Measurements from ENCODE around the gene DNAH17. TPM values are rescaled to one million over a fixed set of nuclear protein-coding genes. Genes with fewer than 3 reads are reported as not detected.

DNAH17 gene
- total and polyA plus RNA-seq, 2 of the 8 experiments (the other 6 are each of a cell fraction or from before 2014, with no cell fraction given) = 0.14 to 0.67 TPM

DNA sequence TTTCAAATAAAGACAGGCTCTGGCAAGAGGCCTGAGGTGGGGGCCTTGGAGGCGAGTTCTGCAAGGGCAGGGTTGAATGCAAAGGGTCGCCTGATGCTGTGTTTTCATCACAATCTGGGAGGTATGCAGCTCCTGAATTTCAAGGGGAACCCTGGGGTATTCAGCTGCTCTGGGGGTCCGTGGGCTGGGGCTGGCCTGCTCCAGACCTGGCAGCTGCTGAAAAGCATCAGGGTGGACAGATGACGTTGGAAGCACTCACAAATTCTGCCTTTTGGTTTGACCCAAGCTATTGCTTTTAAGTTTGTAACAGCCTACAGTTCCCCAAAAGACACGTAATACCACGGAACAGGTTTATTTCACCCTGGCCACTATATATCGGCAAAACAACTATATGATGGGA, 1.3 kb downstream of the DNAH17 start:
- Histone ChIP-seq H3K23me2 (ENCODE audit: low read depth, low read length) (0 out of 2 replicates have a peak, but pooled peaks cover 3% of the 10 kb centered on the region), H3K79me2 (ENCODE audit: control insufficient read depth in 1 of 2, insufficient read depth in 2 of 2, low read length in 2 of 2) (no peaks in the 10 kb centered on the region), H3K14ac (ENCODE audit: insufficient read length) (no peak overlapping the region), H2BK120ac (replicated peaks; ENCODE audit: low read depth, low read length) (no peak overlapping the region), H3K79me1 (ENCODE audit: low read depth, low read length) (no peaks in the 10 kb centered on the region), H3K56ac (replicated peaks; ENCODE audit: insufficient read length, low read depth, low read length) (no peak overlapping the region), H4K5ac (ENCODE audit: insufficient read length, low read depth, low read length) (no peak overlapping the region), H3K4me2 (ENCODE audit: insufficient read depth in 1 of 2, low read depth in 2 of 2, low read length in 2 of 2) (no peak overlapping the region; a peak in 1 of 4 replicates), H4K8ac (ENCODE audit: extremely low read depth, insufficient read depth, low read length) (no peak overlapping the region), H2AK5ac (ENCODE audit: low read depth, low read length) (no peak overlapping the region), H2BK5ac (ENCODE audit: low read depth, low read length) (no peak overlapping the region), H2AFZ (ENCODE audit: low read length) (no peak overlapping the region), H2BK12ac (ENCODE audit: low read depth, low read length) (no peak overlapping the region), H3K9ac (replicated peaks in 1 of 4; ENCODE audit: extremely low read depth in 1 of 4, low read depth in 3 of 4, low read length in 3 of 4) (no peak overlapping the region), H3K27ac (ENCODE audit: low read depth, low read length) (no peak overlapping the region), H4K20me1 (replicated peaks in 1 of 2; ENCODE audit: control insufficient read depth in 1 of 2, insufficient read depth in 2 of 2, low read length in 2 of 2) (no peaks in the 10 kb centered on the region), H3K23ac (ENCODE audit: insufficient read length) (no peak overlapping the region), H3K4ac (replicated peaks; ENCODE audit: insufficient read length, low read depth, low read length) (no peak overlapping the region), H3K18ac (ENCODE audit: extremely low read depth, low read length) (no peak overlapping the region), H3K4me1 (replicated peaks in 1 of 4; ENCODE audit: control insufficient read depth in 3 of 4, insufficient read depth in 4 of 4, low read length in 3 of 4) (peaks cover 0 to 6% (median 4%) of the 10 kb centered on the region in 4 experiments; a peak in 5 of 7 replicates), H2BK15ac (ENCODE audit: low read length) (no peak overlapping the region), H3K4me3 (ENCODE audit: extremely low read depth in 1 of 4, insufficient read depth in 2 of 4, low read depth in 3 of 4, low read length in 4 of 4) (no peak overlapping the region), H3K27me3 (replicated peaks in 1 of 4; ENCODE audit: control insufficient read depth in 3 of 4, extremely low read depth in 1 of 4, insufficient read depth in 3 of 4, low read length in 3 of 4) (no peaks in the 10 kb centered on the region), H3K9me3 (ENCODE audit: insufficient read depth in 2 of 2, low read depth in 1 of 2, low read length in 1 of 2) (no peaks in the 10 kb centered on the region), H3K36me3 (ENCODE audit: control insufficient read depth in 2 of 4, insufficient read depth in 4 of 4, low read length in 3 of 4) (no peaks in the 10 kb centered on the region), H4K91ac (replicated peaks; ENCODE audit: insufficient read length, low read length) (no peak overlapping the region), H2BK20ac (ENCODE audit: low read length) (no peak overlapping the region)
- FAIRE-seq (no peak), DNase-seq (ENCODE audit: low read depth in 1 of 2, low spot score in 2 of 2) (no peak)
- WGBS, 2 experiments (ENCODE audit: extremely low coverage in 1 of 2, insufficient coverage in 1 of 2, insufficient read length in 1 of 2, insufficient replicate concordance in 2 of 2, low coverage in 1 of 2, low lambda C conversion rate in 2 of 2, missing lambda C conversion rate in 1 of 2) = 64% methylated on average over 7 of the region's 7 CpGs; no CpG with 5 or more reads in 1 of the 2 experiments
- ChIA-PET CTCF (ENCODE audit: partially characterized antibody) (interaction anchor here (1.2 to 10.2 kb wide), 2 partner anchors 16 to 79 kb away, joined by 4 to 56 read pairs; no protein-coding TSS in a partner anchor), POLR2A (ENCODE audit: partially characterized antibody) (no interaction called here)
- no peak for TF ChIP-seq RBBP5 (IDR thresholded peaks at IDR 0.05; ENCODE audit: borderline replicate concordance, low read depth, low read length)
- TF ChIP-seq RNF2 (IDR thresholded peaks at IDR 0.05; ENCODE audit: borderline replicate concordance, low read depth, low read length, missing control alignments, poor library complexity, severe bottlenecking) = no peak
- TF ChIP-seq SIRT6 (IDR thresholded peaks at IDR 0.05; ENCODE audit: low read length) = no peak
- no peak for TF ChIP-seq ASH2L (IDR thresholded peaks at IDR 0.05; ENCODE audit: low read length)
- TF ChIP-seq TCF12 (IDR thresholded peaks at IDR 0.05; ENCODE audit: low read depth, low read length) = no peak
